Activated CD4-positive, alpha-beta T cell treated with anti-CD3 and anti-CD28 coated beads, Interleukin-2, amount 50 U/mL, for 16 hours (primary cell): ENCODE measurements around the gene CCNY.
"Not testable (repeated sequence)": the region's sequence is repeated elsewhere in the genome, so short reads cannot be mapped to it uniquely, and the experiment has no call there.

Experiments
- DNase-seq: peaks from one replicate; pipeline ENCODE4 v3.0.0-alpha.2; 2020

Gene CCNY

DNA sequence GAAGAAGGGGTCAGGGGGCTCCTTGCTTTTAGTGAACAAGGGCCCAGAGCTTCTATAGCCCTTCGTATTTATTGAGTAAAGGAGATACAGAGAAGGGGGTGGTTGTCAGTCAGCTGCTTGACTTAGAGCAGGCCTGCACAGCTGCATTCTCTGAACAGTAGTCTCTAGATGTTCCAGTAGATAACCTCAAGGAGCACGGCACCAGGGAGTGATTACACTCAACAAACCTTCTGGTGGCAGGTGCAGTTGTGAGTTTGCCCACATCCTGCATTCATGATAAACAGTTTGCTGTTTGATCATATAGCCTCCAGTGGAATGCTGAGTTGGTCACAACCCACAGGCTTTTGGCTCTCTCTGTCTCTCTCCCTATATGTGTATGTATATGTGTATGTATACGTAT lies 198.8 kb downstream of the CCNY start:
- no peak for DNase-seq

DNA sequence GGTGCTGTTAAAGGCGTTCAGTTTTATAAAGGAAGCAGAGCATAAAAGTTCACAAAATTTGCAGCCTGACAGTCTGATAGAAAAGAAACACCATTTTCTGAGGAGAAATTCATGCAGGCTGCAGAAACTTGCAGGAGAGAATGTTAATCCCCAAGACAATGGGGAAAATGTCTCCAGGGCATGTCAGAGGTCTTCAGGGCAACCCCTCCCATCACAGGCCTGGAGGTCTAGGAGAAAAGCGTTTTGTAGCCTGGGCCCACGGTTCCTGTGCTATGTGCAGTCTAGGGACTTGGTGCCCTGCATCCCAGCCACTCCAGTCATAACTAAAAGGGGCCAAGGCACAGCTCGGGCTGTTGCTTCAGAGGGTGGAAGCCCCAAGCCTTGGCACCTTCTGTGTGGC lies 200.5 kb downstream of the CCNY start:
- no peak for DNase-seq

DNA sequence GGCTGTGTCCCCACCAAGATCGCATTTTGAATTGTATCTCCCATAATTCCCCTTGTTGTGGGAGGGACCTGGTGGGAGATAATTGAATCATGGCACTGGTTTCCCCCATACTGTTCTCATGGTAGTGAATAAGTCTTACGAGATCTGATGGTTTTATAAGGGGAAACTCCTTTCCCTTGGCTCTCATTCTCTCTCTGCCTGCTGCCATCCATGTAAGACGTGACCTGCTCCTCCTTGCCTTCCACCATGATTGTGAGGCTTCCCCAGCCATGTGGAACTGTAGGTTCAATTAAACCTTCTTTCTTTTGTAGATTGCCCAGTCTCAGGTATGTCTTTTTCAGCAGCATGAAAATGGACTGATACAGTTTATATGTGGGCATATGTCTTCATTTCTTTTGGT lies 201.6 kb downstream of the CCNY start:
- DNase-seq = not testable (repeated sequence)

DNA sequence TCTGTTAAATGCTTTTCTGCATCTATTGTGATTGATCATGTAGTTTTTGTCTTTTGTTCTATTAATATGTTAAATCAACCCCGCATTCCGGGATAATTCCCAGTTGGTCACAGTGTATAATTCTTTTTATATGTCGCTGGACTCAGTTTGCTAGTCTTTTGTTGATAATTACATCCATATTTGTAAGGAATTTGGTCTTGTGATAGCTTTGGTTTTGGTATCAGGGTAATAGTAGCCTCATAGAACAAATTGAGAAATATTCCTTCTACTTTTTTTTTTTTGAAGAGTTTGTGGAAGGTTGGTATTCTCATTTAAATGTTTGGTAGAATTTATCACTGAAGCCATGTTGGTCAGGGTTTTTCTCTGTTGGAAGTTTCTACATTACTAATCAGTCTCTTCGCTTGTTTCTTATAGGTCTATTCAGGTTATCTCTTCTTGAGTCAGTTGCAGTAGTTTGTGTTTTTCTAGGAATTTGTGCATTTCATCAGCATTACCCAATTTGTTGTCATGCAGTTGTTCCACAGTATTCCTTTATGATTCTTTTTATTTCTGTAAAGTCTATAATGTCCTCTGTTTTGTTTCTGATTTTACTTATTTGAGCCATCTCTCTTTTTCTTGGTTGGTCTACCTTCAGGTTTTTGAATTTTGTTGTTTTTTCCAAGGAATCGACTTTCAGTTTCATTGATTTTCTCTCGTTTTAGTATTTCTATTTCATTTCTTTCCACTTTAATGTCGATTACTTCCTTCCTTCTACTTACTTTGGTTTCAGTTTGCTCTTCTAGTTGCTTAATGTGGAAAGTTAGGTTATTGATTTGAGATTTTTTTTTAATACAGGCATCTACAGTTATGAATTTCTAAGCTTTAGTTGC lies 204.2 kb downstream of the CCNY start:
- DNase-seq = peak; percentile 53

DNA sequence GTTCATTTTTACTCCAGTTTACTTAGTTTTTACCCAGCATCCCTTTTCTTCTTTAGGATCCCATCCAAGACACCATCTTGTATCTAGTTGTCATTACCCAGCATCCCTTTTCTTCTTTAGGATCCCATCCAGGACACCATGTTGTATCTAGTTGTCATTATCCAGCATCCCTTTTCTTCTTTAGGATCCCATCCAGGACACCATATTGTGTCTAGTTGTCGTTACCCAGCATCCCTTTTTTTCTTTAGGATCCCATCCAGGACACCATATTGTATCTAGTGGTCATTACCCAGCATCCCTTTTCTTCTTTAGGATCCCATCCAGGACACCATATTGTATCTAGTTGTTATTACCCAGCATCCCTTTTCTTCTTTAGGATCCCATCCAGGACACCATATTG lies 205.4 kb downstream of the CCNY start:
- no peak for DNase-seq

DNA sequence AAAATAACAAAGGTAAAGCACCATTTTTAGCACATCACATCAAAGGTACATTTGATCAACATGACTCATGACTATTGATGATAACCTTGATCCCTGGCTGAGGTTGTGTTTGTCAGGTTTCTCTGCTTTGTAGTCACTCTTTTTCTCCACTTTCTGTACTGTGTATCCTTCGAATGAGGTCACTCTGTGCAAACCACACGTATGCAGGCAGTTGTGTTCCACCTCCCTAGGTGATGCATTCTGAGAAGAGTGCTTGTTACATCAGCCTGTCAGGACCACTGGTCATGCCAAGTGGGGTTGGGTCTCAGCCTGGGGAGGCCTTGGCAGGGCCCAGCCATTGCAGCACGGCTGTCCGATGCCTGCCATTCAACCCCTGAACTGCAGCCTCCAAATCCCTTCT lies 206.0 kb downstream of the CCNY start:
- DNase-seq = peak; percentile 30

DNA sequence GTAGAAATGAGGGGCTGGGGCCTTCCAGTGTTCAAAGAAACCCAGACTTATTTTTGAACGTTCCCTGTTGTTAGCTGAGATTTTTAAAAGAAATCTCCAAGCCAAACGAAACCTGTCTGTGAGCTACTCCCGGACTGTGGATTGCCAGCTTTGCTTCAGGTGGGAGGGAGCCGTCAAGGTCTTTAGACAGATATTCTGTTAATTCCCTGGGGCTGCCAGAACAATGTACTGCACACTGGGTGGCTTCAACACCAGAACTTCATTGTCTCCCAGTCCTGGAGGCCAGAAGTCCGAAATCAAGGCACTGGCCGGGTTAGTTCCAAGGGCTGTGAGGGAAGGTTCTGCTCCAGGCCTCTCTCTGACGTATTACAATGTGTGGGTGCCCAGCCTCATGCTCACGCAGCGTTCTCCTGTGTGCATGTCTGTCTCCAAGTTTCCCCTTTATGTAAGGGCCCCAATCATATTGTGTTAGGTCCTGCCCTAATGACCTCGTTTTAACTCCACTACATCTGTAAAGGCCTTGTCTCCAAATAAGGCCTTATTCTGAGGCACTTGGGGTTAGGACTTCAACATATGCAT lies 208.9 kb downstream of the CCNY start:
- no peak for DNase-seq

DNA sequence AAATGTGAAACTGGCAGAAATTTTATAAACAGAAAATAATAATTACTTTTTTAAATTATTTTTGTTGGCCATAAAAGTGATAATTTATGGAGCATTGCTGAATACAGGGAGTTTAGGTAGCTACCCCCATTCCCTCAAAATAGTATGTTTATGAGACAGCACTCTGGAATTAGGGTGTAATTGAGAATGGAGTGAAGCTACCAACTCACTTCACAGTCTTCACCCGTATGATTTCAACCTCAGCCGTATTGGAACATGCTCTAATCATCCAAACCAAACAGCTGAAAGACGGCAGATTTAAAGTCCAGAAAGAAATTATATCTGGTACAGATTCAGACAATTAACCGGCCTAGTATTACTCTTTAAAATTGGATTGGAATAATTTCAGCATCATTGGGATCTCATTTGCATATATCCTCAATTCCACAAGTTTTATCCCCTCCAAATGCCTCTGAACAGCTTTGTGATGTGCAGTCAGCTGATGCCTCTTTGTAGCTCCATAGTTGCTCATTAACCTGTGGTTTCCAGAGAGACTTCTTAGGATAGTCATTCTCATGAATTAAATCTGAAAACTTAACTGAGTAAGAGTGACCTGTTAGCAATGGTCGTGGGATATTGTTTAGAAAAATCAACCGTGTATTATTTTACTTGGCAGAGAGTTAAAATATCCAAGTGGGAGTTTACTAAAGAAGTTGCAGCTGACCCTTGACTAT lies 209.7 kb downstream of the CCNY start:
- no peak for DNase-seq

DNA sequence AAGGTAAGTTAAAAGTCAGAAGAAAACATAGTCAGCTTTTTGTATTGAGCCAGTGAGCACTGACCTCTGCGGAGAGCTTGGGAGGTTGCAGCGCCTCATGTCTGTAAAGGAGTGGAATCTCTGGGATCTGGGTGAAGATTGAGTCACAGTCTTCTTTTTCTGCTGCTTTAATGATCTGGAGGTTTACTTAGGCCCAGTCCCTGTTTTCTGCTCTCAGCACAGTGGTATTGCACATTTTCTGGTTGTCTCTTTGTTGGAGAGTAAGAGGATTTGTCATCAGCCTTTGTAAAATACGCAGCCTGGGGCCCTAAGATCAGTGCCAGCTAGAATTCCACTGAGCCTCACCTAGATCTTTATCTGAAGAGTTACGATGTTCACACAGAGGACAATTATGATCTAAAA lies 210.5 kb downstream of the CCNY start:
- no peak for DNase-seq

DNA sequence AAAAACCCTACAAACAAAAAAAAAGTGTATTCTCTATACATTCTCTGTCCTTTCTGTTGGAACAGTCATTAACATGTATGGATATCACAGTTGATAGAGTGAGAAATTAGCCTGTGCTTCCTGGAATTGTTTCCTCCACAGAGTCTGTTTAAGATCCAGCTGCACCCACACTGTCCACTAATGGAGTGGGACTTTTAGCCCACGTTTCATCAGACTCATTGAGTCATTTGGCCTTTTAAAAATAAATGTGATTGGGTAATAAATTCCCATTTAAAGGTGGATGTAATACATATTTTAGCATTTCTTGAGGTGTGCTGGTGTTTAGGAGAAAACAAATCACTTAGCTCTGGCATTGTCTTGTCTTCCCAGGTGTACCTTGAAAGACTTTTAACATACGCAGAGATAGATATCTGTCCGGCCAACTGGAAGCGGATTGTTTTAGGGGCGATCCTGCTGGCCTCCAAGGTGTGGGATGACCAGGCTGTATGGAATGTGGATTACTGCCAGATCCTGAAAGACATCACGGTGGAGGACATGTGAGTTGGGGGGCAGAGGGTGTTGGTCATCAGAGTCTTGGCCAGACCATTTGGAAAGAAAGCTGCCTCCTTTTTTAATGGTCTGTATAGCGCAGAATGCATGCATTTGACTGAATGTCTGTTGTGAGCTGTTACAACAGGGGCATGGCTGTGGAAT lies 216.5 kb downstream of the CCNY start:
- DNase-seq = no peak

DNA sequence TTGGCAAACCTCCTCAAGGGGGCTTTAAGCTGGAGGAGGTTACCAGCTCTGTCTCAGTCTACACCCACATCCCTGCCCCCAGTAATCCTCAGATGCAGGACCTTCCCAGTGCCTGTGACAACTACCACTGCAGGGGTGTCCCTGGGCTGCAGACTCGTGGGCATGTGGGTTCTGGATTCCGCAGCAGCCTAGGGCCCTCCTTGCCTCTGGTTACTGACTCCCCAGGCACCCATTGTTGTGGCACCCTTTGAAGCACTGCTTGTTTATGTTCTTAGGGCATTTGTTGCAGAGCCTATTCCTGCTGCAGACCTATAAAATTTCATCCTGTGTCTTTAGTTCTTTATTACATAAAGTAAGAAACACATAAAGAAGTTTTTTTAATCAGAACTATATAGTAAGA lies 217.7 kb downstream of the CCNY start:
- DNase-seq = no peak

DNA sequence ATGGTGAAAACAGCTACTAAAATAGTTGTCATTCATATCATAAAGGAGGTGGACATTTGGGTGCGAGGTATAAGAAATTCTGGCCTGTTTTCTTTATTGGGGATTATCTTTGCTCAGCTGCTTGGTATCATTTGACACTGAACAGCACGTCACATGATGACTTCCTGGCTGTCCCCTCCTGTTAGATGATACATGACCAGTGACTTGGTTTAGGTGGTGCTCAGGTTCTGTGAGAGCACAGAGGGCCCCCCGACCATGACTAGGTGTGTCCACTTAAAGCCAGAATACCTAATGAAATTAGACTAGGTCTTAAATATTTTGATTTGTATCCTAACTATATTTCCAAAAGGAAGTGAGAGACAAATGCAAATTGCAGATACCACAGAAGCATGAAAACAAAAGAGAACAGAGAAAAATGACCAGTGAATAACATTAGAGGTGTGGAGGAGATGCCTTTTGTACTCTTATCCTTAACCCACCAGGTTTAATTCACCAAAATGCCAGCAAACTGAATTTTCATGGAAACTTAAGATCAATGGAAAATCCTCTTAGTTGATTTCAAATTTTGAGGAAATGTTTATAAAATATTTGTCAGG lies 218.2 kb downstream of the CCNY start:
- DNase-seq = no peak

DNA sequence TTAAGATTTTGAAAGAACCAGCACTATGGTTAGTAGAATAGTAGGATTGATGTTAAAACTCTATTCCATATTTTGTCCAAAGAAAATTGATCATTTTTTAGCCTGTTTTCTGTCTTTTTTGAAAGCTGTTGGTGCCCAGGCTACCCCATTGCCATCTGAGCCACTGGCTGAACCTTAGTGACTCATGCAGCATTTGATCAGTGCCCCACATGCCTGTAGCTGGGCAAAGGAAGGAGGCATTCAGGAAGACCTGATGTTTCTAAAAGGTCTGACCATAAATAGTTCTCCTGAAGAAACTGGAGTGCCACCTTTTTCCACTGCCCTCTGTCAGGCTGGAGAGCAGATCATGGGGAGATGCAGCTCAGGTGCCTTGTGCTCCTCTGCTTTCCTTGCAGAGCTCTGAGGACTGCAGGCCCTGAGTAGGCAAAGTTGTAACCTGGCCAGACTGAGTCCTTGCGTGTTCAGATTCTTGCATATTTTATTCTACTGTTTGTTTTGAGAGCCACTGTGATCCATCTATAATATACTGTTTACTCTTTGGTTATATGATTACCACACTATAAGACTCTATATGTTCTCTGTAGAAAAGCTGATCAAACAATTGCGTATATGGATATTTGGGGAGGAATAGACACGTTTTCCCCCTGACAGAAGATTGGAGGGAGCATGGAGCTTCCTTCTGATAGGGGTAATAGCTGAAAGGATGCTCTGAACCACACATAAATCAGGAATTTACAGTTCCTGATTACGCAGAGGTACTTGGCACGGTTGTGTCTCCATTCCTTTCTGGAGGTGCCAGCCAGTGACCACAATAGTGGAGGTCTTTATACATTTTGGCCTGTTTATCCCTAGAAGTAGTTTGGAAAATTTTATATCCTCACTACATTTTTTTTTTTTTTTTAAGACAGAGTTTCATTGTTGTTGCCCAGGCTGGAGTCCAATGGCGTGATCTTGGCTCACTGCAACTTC lies 219.9 kb downstream of the CCNY start:
- no peak for DNase-seq

DNA sequence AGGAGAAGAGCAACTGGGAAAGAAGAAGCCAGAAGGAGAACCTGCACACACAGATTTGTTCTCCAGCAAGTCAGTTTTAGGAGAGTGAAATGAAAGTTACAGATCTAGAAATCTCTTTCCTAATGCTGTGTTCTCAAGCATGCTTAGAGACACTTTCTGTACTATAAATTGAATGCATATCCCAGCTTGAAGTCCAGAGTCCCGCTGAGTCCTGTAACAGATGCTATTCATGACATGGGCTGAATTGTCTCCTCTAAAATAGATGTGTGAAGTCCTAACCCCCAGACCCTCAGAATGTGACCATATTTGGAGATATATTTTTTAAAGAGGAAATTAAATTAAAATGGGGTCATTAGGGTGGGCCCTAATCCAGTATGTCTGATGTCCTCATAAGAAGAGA lies 222.0 kb downstream of the CCNY start:
- no peak for DNase-seq

DNA sequence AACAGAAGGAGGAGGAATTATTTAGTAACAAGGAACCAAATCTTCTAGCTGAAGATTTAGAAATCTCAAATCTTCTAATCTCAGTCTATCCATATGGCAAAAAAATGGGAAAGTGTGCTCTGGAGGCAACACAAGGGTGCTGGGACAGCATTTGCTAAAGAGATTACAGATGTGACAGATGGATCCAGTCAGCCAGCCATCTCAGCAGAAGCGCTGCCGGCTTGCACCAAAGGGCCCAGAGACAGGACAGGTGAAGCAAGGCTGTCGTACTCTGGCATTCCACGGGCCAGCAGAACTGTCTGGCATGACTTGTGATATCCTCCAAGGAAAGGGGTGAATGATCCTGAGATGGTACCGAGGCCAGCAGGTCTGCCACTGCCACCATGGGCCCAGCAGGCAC lies 223.1 kb downstream of the CCNY start:
- DNase-seq = no peak

DNA sequence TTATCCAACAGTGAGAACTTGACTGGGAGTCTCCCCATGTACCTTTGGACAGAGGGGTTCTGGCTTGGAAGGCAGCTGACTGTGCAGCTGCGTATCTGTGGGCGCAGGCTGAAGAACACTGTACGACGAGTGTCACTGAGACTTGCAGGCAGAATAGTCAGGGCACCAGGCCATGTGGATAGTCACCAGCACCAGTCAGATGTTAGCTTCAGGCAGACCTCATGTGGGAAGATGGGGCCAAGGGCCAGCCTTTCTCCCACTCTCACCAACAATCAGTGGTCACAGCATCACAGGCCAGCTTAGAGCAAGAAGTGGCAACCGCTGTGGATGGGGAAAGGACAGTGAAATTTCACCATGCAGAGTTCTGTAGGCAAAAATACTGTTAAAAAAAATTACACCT lies 225.4 kb downstream of the CCNY start:
- no peak for DNase-seq

DNA sequence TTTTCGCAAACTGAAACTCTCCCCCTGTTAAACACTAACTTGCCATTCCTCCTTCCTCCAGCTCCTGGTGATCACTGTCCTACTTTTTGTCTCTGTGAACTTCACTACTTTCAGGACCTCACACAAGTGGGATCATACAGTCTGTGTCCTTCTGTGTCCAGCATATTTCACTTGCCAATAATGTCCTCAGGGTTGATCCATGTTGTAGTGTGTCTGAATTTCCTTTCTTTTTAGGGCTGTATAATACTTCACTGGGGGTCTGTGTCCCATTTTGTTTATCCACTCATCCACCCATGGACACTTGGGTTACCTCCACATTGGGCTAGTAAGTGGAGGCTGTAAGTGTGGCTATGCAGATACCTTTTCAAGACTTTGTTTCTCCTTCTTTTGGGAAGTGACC lies 226.1 kb downstream of the CCNY start:
- DNase-seq = no peak

DNA sequence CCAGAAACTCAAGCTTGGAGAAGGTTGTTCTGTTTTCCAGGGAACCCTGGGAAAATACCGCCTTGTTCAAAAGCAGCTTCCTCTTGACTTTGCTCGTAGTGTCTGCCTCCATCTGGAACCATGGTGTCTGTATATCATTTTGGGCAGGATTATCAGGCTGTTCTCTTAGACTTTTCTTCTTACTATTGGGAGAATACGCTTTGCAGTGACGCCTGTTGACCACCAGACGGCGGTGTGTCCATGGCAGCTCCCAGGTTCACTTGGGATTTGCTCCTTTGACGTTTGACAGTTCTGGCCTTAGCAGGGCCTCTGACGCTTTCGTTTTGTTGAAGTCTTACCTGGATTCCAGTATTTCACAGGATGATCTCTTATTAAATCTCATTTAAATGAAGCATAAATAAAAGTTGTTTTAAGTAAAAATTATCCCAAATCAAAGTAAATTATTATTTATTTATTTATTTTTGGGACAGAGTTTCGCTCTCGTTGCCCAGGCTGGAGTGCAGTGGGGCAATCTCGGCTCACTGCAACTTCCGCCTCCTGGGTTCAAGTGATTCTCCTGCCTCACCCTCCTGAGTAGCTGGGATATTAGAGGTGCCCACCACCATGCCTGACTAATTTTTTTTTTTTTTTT lies 227.1 kb downstream of the CCNY start:
- DNase-seq = peak; percentile 59

DNA sequence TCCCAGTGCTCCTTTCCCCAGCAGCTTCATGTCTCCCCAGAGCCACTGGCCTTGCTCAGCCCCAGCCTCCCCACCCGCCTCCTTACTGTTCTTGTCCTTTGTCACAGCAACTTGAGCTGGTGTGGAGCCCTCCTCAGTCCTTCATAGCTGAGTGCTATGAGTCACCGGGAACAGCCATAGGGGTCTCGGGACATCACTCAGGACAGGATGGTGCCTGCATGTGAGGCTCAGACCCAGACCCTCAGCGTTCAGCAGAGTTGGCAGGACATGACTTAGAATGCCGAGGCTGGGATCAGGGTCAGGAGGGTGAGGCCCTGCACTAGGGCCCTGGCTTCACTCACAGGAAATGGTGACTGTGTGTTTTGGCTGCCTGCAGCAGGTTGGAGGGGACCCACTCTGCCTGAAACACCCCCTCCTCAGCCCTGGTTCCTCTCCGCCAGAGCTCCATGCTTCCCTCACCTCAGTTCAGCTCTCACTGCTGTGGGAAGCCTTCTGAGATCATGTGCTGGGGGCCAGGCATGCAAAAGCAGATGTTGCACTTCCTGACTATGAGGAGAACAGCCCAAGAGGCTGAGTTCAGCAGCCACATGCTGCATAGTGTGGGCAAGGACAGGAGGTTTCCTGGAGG lies 228.1 kb downstream of the CCNY start:
- DNase-seq = no peak

DNA sequence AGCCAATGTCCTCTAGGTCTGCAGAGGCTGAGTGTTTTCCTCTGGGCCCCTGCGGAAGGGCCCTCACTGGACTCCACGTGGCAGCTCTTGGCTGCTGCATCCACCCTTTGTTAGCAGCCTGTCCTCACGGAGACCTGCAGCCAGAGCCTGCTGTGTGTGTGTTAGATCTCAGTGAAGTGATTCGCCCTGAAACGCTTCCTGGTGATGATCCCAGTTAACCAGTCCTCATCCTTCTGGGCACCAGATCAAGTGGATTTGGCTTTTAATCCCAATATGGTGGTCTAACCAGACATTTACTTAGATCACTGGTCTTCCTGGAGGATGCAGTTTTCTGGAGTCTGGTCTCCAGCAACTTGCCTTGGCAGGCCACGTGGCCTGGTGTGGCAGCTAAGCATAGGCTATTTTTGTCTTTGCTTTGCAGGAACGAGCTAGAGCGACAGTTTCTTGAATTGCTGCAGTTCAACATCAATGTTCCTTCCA lies 229.3 kb downstream of the CCNY start:
- no peak for DNase-seq

DNA sequence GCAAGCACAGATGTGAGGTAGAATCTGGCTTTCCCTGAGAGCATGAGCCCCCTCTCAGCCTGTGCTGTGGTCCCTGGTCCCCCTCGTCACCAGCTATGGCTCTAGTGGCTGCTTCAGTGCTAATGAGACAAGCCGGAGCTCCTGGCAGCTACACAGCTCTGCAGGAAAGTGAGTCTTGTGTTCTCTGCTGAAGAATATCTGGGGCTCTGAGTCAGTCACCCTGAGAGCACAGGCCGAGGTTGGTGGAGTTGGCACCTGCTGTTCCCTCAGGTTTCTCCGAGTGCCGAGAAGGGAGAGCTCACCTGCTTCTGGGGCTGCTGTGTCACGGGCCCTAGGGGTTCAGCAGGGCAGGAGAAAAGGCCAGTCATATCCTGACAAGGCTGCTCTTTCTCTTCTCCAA lies 231.6 kb downstream of the CCNY start:
- DNase-seq = no peak
